CD4-positive, alpha-beta T cell treated with Interferon alpha-2 for 1 hour (primary cell): ENCODE data around the gene GLP1R.
A peak's percentile ranks its signal among the peaks of the same experiment; 100 is the strongest.
"Not testable (repeated sequence)": the region's sequence is repeated elsewhere in the genome, so short reads cannot be mapped to it uniquely, and the experiment has no call there.

Experiments
- DNase-seq, 2 donors: peaks; one replicate each; pipeline ENCODE4 v3.0.0-alpha.2; 2020 to 2022

The GLP1R gene

GRCh38 chr6:39088331-39088730, 39.8 kb downstream of the GLP1R start:
- DNase-seq = no peak

DNA sequence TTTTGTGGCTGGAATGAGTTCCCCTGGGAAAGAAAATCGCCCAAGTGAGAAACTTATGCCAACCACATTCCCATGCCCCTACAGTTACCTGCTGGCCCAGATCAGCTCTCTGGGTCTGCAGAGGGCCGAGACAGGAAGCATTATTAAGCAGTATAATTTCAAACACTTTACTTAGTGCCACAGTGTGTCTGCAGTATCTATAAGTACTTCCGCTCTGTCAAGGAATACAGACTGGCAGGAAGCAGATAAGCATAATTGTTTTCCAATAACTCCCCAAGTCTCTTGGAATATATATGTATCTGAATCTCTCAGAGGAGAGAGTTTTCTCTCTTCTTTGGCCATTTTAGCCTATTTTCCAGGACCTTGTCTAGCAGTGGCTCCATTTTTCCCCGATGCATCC, 41.5 kb downstream of the GLP1R start:
- no peak for DNase-seq

GRCh38 chr6:39091220-39091619, 42.6 kb downstream of the GLP1R start:
- DNase-seq = no peak

- DNase-seq = no peak
Measured at GRCh38 chr6:39092124-39092523, 43.5 kb downstream of the GLP1R start.

- no peak for DNase-seq
Measured at GRCh38 chr6:39093149-39093708, 44.6 kb downstream of the GLP1R start.

DNA sequence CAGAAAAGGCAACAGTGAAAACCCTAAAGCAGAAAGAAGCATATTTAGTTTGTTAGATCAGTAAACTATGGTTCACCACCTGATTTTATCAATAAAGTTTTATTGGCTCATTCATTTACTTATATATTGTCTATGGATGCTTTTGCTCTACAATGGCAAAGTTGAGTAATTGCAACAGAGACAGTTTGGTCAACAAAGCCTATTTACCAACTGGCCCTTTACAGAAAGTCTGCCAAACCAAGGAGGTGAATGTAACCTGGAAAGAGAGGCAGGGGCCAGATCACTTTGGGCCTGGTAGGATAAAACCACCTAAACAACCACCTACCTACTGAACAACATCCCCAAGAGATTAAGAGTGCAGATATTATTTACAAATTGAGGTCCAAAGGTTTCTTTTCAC, 47.0 kb downstream of the GLP1R start:
- DNase-seq = no peak

GRCh38 chr6:39100358-39100757, 51.8 kb downstream of the GLP1R start:
- DNase-seq = no peak

DNA sequence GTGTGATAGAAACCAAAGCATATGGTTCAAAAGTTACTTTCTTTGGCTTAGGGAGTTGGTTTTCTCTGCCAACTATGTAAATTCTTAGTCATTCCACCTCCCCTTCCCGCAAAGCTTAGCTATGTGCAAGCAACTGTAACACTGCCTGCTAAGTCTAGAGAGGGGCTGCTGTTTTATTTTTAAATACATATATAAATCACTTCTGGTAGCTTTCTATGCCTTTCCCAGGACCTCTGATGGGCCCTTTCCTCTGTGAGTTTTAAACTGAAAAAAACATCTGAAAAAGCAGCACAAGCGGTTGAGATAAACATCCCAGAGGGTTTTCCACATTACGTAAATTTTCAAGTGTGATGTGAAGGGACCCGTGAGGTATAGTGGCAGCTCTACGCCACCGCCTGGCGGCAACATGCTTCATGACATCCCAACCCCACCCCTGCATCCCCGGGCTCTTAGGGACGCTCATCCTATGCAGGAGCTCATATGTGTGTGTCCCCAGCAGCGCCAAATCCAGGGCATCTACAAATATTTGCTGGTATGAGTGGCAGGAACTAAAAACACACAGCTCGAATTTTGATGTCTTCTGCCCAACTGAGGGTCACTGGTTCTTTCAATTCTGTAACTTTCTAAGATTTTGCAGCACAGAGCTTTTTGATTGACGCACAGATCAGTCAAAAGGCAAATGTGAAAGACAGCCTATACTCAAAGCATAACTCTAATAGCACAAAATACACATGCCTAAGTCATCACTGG, 53.7 kb downstream of the GLP1R start:
- DNase-seq = no peak

GRCh38 chr6:39102821-39103136, 54.2 kb downstream of the GLP1R start:
- DNase-seq = no peak

DNA sequence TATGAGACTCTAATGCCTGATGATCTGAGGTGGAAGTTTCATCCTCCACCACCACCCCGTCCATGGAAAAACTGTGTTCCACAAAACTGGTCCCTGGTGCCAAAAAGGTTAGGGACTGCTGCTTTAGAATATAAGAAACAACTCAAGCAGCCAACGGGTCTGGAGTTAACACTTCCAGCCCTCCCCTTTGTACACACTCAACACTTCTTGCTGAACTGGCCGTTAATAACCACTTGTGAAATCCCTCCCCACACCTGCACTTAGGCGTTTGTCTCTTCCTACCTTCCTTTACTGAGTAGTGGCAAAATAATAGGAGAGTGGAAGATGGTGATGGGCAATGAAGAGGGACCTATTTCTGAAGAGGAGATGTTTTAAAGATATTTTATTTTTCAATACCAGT, 55.9 kb downstream of the GLP1R start:
- no peak for DNase-seq

DNA sequence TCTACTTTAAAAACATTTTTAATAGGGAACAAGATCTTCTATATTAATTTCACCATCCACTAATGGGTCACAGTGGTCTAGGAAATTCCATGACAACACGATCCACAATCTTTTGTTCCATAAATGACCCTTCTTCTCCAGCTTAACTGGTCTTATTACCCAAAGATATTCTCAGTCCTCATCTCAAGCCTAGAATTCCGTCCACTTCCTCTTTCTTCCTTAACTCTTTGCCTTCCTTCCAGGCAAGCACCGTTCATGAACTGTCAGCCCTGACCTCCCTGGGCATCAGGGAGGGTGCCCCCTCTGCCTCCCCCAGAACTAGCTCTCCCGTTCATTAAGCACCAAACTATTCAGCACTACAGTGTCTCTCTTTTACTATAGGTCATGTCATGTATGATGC, 58.5 kb downstream of the GLP1R start:
- DNase-seq = no peak

DNA sequence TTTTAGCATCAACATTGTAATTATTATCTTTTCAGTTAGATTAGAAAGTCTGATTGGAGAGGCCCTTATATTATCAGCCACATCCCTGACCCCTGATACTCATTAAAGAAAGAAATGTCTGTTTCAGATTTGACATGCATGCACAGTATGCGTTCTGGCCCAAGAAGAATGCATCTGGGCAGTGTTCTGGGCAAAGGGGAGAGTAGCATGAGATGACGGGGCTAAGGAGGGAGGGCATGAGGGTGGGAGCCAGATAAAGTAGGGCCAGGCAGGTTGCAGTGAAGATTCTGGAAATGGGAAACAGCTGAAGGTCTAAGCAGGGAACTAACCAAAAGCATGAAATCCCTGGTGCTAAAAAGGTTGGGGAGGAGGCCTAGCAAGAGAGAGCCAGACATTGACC, 59.1 kb downstream of the GLP1R start:
- no peak for DNase-seq

DNA sequence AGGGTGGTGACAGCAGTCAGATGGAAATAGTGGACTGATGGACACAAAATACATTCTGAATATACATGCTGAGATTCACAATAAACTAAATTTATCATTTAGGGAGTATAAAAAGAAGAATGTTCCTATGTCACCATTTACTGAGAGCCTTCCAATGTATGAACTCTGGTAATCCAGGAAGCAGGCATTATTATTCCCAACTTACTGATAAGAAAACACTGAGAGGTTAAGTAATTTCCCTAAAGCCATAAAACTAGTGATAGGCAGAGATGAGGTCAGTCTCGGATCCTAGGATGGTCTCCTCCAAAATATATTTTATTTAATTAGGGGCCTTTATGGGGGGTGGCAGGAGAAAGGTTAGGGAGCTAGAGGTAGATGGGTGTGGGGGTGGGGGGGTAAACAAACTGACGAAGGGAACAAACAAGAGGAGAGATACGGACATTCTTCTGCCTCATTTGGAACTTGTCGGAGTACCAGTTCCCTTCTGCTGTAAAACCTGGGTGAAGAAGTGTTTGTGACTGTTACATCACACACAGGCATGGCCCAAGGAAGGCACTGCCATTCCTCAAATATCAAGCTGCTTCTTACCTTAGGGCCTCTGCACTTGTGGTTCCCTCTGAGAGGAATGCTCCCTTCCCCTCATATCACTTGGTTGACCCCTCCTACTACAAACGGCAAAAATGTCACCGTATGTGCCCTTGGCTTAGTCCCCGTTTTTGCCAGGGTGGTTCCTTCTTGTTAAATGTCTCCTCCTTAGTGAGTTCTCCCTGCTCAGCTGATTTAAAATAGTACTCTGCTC, 59.7 kb downstream of the GLP1R start:
- no peak for DNase-seq

DNA sequence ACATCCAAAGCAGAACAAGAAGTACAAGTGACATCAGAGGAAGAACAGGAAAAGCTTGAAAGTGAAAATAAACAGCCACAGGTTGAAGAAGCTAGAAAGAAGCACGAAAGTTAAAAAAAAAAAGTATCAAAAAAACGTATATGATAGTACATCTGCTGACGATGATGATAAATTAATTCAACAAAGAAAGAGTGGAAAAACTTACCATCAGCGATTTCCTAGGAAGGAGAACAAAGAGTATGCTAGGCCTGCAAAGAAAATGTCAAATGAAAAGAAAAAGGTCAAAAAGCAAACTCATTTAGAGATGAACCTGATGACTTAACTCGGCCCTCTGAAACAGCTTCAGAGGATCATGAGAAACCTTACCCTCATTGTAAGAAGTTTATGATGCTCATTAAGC, 62.7 kb downstream of the GLP1R start:
- no peak for DNase-seq

- DNase-seq = no peak
Measured at GRCh38 chr6:39113788-39114187, 65.2 kb downstream of the GLP1R start.

DNA sequence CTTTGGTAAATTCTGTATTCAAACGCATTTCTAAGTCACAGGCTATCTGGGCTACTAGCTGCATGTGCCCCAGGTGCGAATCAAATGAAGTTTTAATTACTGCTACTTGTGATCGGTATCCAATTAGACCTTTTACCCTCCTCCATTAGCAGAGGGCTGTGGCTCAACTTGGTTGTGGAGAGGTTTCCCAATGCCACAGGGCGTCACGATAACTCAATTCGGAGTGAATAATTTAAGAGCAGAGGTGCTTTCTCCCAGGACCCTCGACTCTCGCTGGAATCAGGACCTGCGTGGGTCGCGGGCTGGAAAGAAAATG, 65.8 kb downstream of the GLP1R start:
- no peak for DNase-seq

- DNase-seq = peak; percentile 94
Measured at GRCh38 chr6:39114704-39115599, 66.4 kb downstream of the GLP1R start, which contains the start of gene SAYSD1. Gene SAYSD1 (minus strand): TSS chr6:39115186. CDS start chr6:39115089, 97 bp downstream.

DNA sequence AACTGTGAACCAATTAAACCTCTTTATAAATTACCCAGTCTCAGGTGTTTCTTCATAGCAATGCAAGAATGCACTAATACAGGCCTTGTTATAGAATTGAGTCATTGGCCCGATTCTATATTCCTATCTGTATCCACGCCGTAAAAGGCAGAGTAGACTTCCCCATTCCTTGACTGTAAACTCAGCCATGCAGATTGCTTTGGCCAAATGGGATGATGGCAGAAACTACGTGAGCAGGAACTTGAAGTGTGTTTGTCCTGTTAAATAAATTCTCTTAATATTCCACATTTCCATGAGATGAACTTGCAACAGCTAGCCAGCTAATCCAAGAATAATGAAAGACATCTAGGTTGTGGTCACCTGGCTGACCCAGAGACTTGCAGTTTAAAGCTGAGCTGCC, 70.3 kb downstream of the GLP1R start:
- no peak for DNase-seq

DNA sequence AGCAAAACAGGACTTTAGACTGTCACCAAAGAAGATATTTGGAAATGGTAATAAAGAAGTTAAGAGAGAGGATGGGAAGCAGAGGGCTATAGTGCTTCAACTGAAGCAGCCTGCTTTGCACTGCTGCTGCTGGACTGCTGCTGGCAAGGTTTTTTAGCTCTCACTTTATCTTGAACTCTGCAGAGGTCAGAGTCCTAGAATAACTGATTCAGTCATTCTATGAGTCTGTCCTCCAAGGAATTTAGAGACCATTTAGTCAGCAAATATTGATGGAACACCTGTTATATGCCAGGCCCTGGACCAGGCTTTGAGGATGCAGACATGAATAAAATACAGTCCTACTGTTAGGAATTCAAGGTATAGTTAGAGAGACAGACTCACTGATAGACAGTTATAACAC, 75.5 kb downstream of the GLP1R start:
- no peak for DNase-seq

DNA sequence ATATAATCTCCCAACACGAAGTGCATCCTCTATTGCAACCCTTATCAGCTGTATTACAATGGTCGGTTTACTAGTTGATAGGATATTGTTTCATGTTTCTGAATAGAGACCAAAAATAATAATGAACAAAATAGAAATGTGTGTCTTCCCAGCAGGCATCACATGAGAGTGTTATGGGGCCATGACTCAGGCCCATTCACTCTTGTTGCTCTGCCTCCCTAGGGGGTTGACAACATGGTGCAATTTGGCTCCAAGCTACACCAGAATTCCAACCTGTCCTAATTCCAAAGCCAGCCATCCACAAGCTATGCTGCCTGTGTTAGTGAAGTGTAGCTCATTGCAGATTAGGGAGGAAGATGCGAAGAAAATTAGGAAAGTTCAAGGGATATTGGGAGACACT, 79.5 kb downstream of the GLP1R start:
- no peak for DNase-seq

- DNase-seq = no peak
Measured at GRCh38 chr6:39128832-39129231, 80.3 kb downstream of the GLP1R start.

DNA sequence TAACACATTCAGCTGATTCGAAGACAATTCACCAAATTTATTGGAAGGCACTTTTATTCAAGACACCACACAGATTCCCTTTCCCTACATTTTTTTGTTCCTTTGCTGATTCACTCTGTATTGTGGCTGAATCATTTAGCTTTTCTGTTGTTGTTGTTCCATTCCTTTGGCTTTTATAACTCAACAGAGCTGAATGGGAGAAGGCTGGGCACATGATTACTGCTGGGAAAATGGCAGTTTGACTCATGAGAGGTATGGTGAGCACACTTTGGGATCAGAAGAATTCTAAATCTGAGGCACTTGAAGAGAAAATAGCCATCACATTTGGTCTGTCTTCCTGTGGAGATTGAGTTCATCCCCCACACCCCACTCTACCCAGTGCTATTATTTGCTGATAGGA, 82.1 kb downstream of the GLP1R start:
- no peak for DNase-seq

- not testable (repeated sequence) for DNase-seq
Measured at GRCh38 chr6:39134761-39135160, 86.2 kb downstream of the GLP1R start.
